ENCODE results near the gene SMOC2. TPM values are rescaled to one million over a fixed set of nuclear protein-coding genes. Genes with fewer than 3 reads are reported as not detected.

SMOC2 gene
- total and polyA plus RNA-seq, 2 of the 4 experiments (the other 2 are of a cell fraction) = not detected

GRCh38 chr6:168455847-168456530 is 15.0 kb downstream of the SMOC2 start:
- Histone ChIP-seq H4K20me1 (ENCODE audit: insufficient read depth, low read length) (no peaks in the 10 kb centered on the region), H2BK20ac (ENCODE audit: low read depth, low read length) (no peak overlapping the region), H3K27me3 (ENCODE audit: control insufficient read depth, insufficient read depth, low read length) (no peaks in the 10 kb centered on the region), H2AK5ac (ENCODE audit: low read depth, low read length) (no peak overlapping the region), H3K36me3 (ENCODE audit: control insufficient read depth, insufficient read depth, low read length) (no peaks in the 10 kb centered on the region), H3K4me3 (ENCODE audit: insufficient read depth, low read depth, low read length) (no peak overlapping the region), H3K9me1 (ENCODE audit: insufficient read depth, low read length) (no peaks in the 10 kb centered on the region), H2BK5ac (ENCODE audit: low read depth, low read length, poor library complexity, severe bottlenecking) (no peak overlapping the region), H3K56ac (ENCODE audit: extremely low read depth, insufficient read depth, low read length) (no peak overlapping the region), H3K4me1 (ENCODE audit: control insufficient read depth, insufficient read depth, low read length) (no peaks in the 10 kb centered on the region), H4K8ac (ENCODE audit: low read depth in 2 of 2, low read length in 2 of 2) (no peak overlapping the region), H3K9me3 (ENCODE audit: control insufficient read depth, insufficient read depth, low read length) (peaks cover 38% of the 10 kb centered on the region), H3K4ac (ENCODE audit: low read depth, low read length) (no peak overlapping the region), H2AK9ac (replicated peaks; ENCODE audit: low read depth, low read length, poor library complexity) (no peak overlapping the region), H3K9ac (ENCODE audit: low read depth, low read length) (no peak overlapping the region), H2BK15ac (ENCODE audit: low read depth, low read length) (no peak overlapping the region), H3K79me1 (ENCODE audit: low read depth in 1 of 2, low read length in 2 of 2) (no peaks in the 10 kb centered on the region), H4K5ac (ENCODE audit: low read depth, low read length) (no peak overlapping the region), H3K4me2 (ENCODE audit: low read depth, low read length) (no peak overlapping the region), H4K91ac (ENCODE audit: insufficient read depth, low read depth, low read length) (no peak overlapping the region), H2AFZ (replicated peaks; ENCODE audit: low read length, poor library complexity) (no peak overlapping the region), H3K14ac (replicated peaks; ENCODE audit: low read depth, low read length) (no peak overlapping the region), H3K23ac (ENCODE audit: low read depth, low read length) (no peak overlapping the region), H2BK120ac (ENCODE audit: low read depth, low read length) (no peak overlapping the region), H3K27ac (ENCODE audit: insufficient read depth, low read length) (no peak overlapping the region), H3K18ac (ENCODE audit: low read depth, low read length) (no peak overlapping the region)
- ATAC-seq (ENCODE audit: low read depth) = no peak
- no TSS peak for BruUV-seq (replicated peaks)
- TF ChIP-seq CHD1 (IDR thresholded peaks at IDR 0.05; ENCODE audit: low read depth, low read length) = no peak
- intact Hi-C loops (cut with micrococcal nuclease) = no loop called here
- in situ Hi-C loops (cut with MboI; ENCODE audit: low sequenced_read_pairs) = no loop called here
- POLR2A ChIA-PET (ENCODE audit: unreplicated experiment) = no interaction called here
- CTCF ChIA-PET = no interaction called here
- 86% methylated on average over 9 of the region's 32 CpGs; no CpG with 5 or more reads in 1 of the 2 experiments for whole genome bisulfite sequencing, 2 experiments (ENCODE audit: extremely low coverage in 2 of 2, insufficient read length in 1 of 2)
- DNase-seq = no peak
- dilution Hi-C loops (cut with HindIII; ENCODE audit: low sequenced_read_pairs, unreplicated experiment) = no loop called here

Measured in IMR-90 (cell line).